ENCODE data around the gene RHOBTB3. TPM values are rescaled to one million over a fixed set of nuclear protein-coding genes. Genes with fewer than 3 reads are reported as not detected.
A peak's percentile ranks its signal among the peaks of the same experiment; 100 is the strongest.
"Not testable (repeated sequence)": the region's sequence is repeated elsewhere in the genome, so short reads cannot be mapped to it uniquely, and the experiment has no call there.

Gene RHOBTB3
- total RNA-seq, 1 donor: 82.2 TPM

DNA sequence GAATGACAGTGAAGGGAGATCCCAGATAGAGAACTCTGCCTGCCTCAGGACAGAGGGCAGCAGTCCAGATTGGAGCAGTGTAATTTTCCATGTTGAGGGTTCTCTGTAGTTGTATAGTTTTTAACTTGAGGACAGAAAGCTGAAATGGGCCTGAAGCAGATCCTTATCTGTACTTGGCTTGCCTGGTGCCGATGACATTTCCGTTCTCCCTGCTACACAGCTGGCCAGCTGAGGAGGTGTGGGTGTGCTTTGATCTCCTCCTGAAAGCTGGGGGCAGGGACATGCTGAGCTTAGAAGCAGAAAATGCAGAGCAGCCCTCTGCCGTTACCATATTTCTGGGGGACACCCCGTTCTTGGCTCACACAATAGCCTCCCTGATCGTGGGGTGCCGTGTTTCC, 80.9 kb downstream of the RHOBTB3 start:
- no peak overlapping the region for H3K4me3 ChIP-seq (ENCODE audit: low read depth, low read length)
- TF ChIP-seq, protein P1, sequence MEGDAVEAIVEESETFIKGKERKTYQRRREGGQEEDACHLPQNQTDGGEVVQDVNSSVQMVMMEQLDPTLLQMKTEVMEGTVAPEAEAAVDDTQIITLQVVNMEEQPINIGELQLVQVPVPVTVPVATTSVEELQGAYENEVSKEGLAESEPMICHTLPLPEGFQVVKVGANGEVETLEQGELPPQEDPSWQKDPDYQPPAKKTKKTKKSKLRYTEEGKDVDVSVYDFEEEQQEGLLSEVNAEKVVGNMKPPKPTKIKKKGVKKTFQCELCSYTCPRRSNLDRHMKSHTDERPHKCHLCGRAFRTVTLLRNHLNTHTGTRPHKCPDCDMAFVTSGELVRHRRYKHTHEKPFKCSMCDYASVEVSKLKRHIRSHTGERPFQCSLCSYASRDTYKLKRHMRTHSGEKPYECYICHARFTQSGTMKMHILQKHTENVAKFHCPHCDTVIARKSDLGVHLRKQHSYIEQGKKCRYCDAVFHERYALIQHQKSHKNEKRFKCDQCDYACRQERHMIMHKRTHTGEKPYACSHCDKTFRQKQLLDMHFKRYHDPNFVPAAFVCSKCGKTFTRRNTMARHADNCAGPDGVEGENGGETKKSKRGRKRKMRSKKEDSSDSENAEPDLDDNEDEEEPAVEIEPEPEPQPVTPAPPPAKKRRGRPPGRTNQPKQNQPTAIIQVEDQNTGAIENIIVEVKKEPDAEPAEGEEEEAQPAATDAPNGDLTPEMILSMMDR (IDR thresholded peaks at IDR 0.05; ENCODE audit: insufficient read depth, low read length): no peak
- DNase-seq (ENCODE audit: low read depth): peak; percentile 55

DNA sequence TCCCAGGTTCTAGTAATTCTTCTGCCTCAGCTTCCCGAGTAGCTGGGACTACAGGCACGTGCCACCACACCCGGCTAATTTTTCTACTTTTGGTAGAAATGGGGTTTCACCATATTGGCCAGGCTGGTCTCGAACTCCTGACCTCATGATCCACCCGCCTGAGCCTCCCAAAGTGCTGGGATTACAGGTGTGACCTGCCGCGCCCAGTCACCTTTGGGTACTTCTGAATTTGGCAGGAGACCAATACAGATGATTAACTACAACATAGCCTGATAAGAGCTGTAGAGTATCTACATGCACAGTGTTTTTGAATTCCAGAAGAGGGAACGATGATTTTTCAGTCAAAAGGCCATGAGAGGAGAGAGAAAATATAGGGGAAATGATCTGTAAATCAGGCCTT, 81.9 kb downstream of the RHOBTB3 start:
- H3K4me3 ChIP-seq (ENCODE audit: low read depth, low read length); DNase-seq (ENCODE audit: low read depth): not testable (repeated sequence)

DNA sequence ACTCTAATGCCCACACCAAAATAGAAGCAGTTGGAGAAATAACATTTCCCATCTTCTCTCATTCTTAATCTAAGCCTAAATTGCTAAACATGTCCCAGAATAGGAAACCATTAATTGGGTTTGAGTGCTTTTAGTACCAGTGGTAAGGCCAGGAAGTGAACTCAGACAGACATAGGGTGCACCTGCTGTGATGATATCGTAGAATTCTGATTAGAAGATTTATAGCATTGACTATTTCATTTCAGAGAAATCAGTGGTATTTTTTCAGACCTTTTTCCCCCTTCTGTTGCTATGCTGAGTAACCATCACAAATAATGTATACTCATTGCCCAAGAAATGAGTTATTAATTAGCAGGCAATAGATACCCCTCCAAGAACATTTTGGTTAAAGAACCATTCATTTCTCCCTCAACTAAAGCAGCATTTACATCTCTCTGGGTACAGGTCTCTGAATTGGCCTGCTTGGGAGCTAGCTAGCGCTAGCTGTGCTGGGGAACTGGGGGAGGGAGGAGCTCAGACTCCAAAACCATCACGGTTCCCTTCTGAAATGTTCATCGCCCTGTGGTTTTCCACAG, 84.1 kb downstream of the RHOBTB3 start:
- no peak overlapping the region for H3K4me3 ChIP-seq (ENCODE audit: low read depth, low read length)
- TF ChIP-seq, protein P1 (IDR thresholded peaks at IDR 0.05; ENCODE audit: insufficient read depth, low read length): no peak
- DNase-seq (ENCODE audit: low read depth): no peak

DNA sequence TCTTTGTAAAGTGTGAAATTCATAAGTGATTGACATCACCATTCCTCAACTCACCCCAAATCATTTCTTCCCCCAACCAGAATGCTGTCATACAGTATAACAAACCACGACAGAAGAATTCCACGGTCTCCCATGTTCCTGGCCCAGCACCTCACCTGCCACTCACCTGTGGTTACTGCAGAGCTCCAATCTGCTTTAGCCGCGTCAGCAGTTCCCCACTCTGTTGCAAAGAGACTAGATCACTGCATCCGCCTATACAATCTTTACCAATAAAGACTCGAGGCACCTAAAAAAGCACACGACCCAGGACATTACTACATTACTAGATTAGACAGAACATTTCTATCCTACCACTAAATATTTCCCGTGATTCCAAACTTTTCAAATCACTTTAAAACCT, 85.2 kb downstream of the RHOBTB3 start:
- TF ChIP-seq, protein P1 (IDR thresholded peaks at IDR 0.05; ENCODE audit: insufficient read depth, low read length): no peak
- H3K4me3 ChIP-seq (ENCODE audit: low read depth, low read length): no peak overlapping the region
- DNase-seq (ENCODE audit: low read depth): no peak

DNA sequence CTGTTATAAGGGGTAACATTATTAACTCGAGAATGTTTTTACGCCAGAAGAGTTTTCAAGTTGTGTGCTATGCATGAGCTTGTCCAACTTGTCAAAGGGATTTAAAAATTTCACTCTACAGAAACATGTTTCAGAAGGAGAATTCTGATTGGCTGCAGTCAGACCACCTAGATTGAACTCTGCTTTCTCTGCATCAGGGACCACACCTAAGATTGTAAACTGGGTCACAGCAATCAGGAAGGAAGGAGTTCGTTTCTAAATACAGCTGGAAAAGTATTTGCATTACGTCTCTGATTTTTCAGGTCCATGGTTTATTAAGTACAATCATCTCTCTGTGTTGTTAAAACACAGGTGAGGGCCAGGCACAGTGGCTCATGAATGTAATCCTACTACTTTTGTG, 85.6 kb downstream of the RHOBTB3 start:
- DNase-seq (ENCODE audit: low read depth): no peak
- H3K4me3 ChIP-seq (ENCODE audit: low read depth, low read length): no peak overlapping the region
- TF ChIP-seq, protein P1 (IDR thresholded peaks at IDR 0.05; ENCODE audit: insufficient read depth, low read length): no peak

DNA sequence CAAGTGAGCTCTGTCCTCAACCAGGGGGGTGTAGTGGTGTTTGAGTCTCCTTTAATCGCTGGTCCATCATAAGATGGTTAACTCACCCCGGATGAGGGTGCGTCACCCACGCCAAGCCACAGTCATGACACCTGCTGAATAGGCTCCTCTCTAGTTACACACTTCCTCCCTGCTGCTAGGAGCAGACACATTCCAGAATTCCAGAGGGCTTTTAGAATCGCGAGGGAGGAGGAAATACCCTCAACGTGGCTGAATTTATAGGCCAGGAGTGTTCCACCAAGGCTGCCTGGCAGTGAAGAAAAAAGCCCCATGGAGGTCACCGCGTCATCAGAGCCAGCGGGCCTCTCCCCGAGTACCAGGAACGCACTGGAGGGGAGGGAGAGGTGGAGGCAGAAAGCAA, 86.3 kb downstream of the RHOBTB3 start:
- TF ChIP-seq, protein P1 (IDR thresholded peaks at IDR 0.05; ENCODE audit: insufficient read depth, low read length): no peak
- H3K4me3 ChIP-seq (ENCODE audit: low read depth, low read length): no peak overlapping the region
- peak; percentile 28 for DNase-seq (ENCODE audit: low read depth)

DNA sequence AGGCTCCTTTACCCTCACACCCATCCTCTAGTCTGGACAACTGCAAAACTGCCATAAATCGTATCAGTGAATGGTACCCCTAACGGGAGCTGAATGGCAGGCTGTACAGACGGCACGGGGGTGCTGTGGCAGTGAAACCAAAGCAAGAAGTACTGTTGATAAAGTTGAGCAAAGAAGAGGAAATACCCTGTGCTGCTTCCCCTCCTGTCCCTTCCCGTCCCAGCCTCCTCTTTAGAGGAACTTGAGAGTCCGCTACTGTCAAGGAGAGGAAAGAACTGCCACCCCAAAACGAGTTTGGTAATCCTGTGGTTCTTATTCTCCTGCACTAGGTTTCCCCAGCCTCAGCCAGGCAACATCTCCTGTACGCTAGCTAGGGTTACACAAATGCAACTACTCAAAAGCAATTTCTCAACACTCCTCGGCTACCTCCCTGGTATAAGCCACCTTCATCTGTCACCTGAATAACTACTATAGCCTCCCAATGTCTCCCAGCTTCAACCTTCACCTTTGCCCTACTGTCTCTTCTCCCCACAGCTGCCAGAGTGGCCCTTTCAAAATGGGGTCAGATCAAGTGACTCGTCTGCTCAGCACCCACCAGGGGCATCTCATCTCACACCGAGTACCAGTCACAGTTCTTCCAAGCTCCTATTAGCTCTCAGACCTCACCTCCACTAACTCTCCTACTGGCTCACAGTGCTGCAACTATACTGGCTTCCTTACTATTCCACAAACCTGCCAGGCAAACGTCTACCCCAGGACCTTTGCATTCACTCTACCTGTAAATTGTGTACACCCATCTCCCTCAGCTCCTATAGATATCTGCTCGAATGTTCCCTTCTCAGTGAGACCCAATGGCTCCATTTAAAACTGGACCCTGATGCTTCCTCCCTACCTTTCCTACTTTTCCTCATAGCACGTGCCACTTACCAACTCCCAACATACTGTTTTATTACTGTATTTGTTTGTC, 87.3 kb downstream of the RHOBTB3 start:
- DNase-seq (ENCODE audit: low read depth): no peak
- TF ChIP-seq, protein P1 (IDR thresholded peaks at IDR 0.05; ENCODE audit: insufficient read depth, low read length): no peak
- no peak overlapping the region for H3K4me3 ChIP-seq (ENCODE audit: low read depth, low read length)

All from fibroblast of the aortic adventitia (primary cell).